ENCODE results near the gene THSD1.
"Not testable (repeated sequence)": the region's sequence is repeated elsewhere in the genome, so short reads cannot be mapped to it uniquely, and the experiment has no call there.

THSD1 gene

GRCh38 chr13:52408071-52408658 is 2.2 kb upstream of the THSD1 start:
- DNase-seq, result not testable (repeated sequence)

- not testable (repeated sequence) for DNase-seq
Observed at GRCh38 chr13:52407436-52407835, 1.5 kb upstream of the THSD1 start.

DNA sequence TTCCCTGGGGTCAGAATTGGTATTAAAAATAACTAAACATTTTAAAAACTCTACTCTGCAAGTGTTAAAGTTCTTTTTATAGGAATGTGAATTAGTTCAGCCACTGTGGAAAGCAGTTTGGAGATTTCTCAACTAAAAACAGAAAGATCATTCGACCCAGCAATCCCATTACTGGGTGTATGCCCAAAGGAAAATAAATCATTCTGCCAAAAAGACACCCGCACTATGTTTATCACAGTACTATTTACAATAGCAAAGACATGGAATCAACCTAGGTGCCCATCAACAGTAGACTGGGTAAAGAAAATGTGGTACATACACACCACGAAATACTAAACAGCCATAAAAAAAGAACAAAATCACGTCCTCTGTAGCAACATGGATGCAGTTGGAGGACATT is 657 bp upstream of the THSD1 start:
- no peak for DNase-seq

GRCh38 chr13:52405369-52405766 is 604 bp downstream of the THSD1 start:
- no peak for DNase-seq

GRCh38 chr13:52399708-52400107 is 6.3 kb downstream of the THSD1 start:
- DNase-seq, result no peak

- DNase-seq, result no peak
Observed at GRCh38 chr13:52399046-52399445, 6.9 kb downstream of the THSD1 start.

- no peak for DNase-seq
Observed at GRCh38 chr13:52395704-52396103, 10.3 kb downstream of the THSD1 start.

- DNase-seq, result no peak
Observed at GRCh38 chr13:52394586-52394985, 11.4 kb downstream of the THSD1 start.

DNA sequence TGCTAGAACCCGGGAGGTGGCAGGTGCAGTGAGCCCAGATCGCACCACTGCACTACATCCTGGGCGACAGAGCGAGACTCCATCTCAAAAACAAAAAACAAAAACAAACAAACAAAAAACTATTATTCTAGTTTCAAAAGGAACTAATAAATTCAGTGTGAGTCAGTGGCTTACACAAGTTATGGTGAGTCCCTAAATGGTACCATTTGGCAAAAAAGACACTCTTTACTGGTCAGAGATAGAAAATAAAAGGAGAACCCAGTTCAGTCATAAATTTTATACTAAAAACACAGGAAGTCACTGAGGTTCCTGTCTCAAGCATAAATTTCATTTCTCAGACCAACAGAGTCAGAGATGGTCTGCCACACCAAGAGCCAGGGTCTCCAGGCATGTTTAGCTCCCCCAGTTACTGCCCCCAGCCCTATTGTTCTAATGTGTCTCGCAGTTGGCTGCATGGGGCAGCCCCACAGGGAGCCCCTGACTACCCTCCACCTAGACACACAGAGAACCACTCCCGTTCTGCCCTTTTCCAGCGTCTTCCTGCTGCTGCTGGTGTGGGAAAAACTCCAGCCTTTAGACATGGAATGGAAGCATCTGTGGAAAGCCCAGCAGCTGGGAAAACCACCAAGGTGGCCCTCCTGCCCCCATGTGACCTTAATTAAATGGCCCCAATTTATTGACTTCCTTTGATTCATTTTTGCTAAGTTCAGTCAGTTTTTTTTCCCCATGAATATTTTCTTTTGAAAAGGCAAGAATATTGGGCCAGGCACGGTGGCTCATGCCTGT is 12.2 kb downstream of the THSD1 start:
- no peak for DNase-seq

DNA sequence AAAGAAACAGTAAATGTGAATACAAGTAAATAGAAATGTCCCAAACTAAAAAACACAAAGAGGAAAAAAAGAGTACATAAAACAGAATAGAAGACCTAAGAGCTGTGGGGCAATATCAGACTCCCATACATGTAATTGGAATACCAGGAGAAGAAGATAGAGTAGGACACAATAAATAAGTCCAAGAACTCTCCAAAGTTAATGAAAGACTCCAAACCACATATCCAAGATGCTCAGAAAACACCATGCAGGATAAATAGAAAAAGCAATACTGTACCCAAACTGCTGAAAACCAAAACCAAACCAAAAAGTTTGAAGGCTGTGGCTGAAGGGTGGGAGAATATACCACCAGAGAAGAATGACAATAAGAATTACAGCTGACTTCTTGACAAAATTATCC is 18.3 kb downstream of the THSD1 start:
- DNase-seq, result no peak

DNA sequence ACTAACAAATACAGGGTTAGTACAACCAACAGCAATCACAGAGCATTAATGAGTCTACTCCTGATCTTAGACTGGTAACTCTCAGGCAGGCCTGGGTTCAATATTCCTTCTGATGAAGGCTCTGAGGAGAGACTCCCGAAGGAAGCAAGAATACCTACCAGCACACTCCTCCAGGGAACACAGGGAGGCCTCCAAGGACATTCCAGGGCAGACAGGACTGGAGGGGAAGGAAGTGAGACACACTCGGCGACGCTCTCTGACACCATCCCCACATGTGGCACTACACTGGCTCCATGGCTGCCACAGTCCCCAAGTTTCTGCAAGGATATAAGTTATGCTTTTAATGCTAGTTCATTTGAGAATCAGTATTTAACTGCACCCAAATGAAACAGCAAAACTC is 20.1 kb downstream of the THSD1 start:
- DNase-seq, result no peak

GRCh38 chr13:52383366-52383765 is 22.6 kb downstream of the THSD1 start:
- DNase-seq, result no peak

DNA sequence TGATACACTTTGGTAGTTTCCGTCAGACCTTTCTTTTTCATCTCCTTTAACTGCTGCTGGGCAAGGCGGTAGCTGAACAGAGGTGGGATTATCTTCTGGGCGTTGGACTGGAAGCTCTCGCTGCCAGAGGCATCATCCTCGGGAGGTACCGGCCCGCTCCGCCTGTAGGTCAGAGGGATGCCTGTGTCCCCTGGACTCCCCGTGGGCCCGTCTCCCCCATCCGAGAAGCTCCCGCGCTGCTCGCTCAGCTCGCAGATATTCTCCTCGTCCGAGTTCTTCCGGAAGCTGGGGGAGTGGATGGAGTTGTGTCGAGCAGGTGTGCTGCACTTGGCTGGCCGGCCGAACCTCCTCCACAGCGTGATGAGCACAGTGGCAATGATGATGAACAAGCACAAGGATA is 27.7 kb downstream of the THSD1 start:
- no peak for DNase-seq

- no peak for DNase-seq
Observed at GRCh38 chr13:52377898-52378297, 28.1 kb downstream of the THSD1 start.

- no peak for DNase-seq
Observed at GRCh38 chr13:52374873-52375411, 31.0 kb downstream of the THSD1 start.

DNA sequence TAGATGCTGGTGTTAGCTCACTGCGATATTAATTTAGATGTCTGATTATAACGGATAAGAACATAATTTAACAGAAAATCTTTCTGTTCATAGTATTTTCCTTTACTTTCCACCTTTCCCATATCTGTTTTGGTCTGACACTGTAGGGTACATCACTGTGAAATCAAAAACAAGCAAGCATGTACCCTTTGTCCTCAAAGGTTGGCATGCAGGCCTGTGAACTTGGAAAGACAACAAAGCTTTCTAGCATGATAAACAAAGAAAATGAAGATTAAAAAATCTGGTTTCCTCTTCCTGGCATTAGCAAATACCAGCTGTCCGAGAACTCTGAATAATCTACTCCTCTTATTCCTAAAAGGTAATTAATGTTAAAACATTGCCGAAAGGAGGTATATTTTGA is 31.6 kb downstream of the THSD1 start:
- no peak for DNase-seq

GRCh38 chr13:52373277-52373676 is 32.7 kb downstream of the THSD1 start:
- not testable (repeated sequence) for DNase-seq

DNA sequence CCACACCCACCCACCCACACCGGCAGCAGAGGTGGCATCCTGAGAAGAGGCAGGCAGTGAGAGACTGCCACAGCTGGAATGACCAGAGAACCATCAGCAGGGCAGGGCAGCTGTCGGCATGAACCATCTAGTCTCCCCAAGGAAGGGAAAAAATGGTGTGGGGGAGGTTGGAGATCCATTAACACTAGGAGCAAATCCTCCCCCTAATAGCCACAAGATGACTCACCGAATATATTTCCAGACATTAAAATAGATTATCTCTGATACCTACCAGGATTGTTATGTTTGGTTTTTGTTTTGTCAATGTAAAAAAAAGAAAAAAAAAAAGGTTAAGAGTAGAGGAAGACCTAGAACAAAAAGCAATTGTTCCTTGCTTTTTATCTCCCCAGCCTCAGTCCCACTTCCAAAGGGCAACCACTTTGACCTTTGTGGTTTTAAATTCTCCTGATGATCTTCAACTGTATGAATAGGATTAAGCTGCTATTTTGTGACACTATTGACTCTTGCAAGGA is 34.2 kb downstream of the THSD1 start:
- no peak for DNase-seq

- no peak for DNase-seq
Observed at GRCh38 chr13:52366291-52366690, 39.7 kb downstream of the THSD1 start.

GRCh38 chr13:52362169-52362887 is 43.6 kb downstream of the THSD1 start:
- DNase-seq, result not testable (repeated sequence)

DNA sequence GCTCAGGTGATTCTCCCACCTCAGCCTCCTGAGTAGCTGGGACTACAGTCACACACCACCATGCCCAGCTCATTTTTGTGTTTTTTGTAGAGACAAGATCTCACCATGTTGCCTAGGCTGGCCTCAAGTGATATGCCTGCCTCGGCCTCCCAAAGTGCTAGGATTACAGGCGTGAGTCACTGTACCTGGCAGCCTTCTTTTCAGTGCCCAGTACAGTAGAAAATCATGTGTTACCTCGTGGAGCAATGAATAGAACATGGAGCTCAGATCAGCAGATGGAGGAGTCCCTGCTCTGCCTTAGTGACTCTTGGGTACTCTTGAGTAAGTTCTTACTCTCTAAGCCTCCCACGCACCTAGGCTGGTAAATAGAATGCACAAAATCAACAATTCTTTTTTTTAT is 44.7 kb downstream of the THSD1 start:
- DNase-seq, result no peak

- DNase-seq, result no peak
Observed at GRCh38 chr13:52359534-52359933, 46.4 kb downstream of the THSD1 start.

GRCh38 chr13:52356327-52356726 is 49.6 kb downstream of the THSD1 start:
- no peak for DNase-seq

DNA sequence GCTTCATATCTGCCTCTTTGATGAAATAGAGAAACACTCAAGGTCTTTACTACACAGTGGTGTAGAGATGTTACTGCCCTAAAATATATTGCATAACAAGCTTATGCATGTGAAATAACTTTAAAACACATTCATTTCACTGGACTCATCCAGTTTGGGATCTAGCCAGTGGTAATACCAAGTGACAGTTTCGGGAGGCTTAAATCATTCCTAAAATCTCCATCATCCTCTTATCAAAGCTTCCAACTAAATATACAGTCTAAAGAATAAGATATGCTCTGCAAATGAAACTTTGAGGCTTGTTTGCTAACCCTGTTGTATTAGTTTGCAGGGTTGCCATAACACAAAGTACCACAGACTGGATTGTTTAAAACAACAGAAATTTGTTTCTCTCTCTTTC is 52.8 kb downstream of the THSD1 start:
- DNase-seq, result no peak

All from activated gamma-delta T cell treated with Interleukin-2 at 50 U/mL for 16 hours (primary cell).